GM12872 (cell line): Measurements from ENCODE around the gene MCM7.

Experiments
- TF ChIP-seq, protein P1 (sequence below): IDR thresholded peaks from 3 replicates; pipeline ENCODE4 v1.5.1; 2011; ENCODE audit warnings: low read depth, mild to moderate bottlenecking, low read length, moderate library complexity; ENCODE audit not compliant: insufficient read depth

MCM7 gene

GRCh38 chr7:100098913-100099312 lies 2.3 kb downstream of the MCM7 start:
- TF ChIP-seq, protein P1, sequence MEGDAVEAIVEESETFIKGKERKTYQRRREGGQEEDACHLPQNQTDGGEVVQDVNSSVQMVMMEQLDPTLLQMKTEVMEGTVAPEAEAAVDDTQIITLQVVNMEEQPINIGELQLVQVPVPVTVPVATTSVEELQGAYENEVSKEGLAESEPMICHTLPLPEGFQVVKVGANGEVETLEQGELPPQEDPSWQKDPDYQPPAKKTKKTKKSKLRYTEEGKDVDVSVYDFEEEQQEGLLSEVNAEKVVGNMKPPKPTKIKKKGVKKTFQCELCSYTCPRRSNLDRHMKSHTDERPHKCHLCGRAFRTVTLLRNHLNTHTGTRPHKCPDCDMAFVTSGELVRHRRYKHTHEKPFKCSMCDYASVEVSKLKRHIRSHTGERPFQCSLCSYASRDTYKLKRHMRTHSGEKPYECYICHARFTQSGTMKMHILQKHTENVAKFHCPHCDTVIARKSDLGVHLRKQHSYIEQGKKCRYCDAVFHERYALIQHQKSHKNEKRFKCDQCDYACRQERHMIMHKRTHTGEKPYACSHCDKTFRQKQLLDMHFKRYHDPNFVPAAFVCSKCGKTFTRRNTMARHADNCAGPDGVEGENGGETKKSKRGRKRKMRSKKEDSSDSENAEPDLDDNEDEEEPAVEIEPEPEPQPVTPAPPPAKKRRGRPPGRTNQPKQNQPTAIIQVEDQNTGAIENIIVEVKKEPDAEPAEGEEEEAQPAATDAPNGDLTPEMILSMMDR, result no peak

- TF ChIP-seq, protein P1, result no peak
Observed at GRCh38 chr7:100095704-100096103, 5.5 kb downstream of the MCM7 start.

- TF ChIP-seq, protein P1, result no peak
Observed at GRCh38 chr7:100095289-100095688, 5.9 kb downstream of the MCM7 start.

GRCh38 chr7:100093925-100094486 lies 7.2 kb downstream of the MCM7 start:
- TF ChIP-seq, protein P1, result no peak

DNA sequence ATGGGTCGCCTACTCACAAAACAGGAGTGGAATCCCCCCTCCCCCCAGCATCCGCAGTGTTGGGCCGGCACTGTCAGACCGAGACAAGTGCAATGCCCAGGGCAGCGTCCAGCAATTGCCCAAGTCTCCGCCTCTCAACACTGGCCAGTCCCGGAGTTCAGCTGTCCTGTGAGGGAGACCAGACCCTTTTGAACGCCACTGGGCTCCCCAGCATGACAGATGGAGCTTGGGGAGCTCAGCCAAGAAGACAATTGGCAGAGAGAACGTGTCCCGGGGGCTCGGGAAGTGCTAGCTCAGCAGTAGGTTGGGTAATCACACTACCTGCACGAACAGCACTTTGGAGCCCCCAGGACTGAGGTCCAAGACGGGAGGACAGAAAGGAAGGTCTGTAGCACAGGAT lies 7.7 kb downstream of the MCM7 start:
- TF ChIP-seq, protein P1, result no peak

DNA sequence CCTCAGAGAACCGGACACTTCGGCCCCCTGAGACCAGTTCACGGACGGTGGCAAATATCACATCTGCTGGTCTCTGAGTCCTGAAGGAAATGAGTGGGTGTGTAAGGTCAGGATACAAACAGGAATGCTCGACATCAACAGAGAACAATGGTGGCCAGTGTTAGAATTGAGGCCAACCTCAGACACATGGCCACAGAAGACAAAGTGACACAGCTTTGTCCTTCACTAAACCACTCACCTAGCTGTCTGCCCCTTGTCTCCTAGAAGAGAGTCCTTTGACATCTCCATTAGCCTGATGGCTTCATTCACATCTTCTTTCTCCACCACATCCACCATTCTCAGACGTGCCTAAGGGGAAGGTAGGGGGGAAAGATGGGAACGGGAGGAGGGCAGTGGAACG lies 8.1 kb downstream of the MCM7 start:
- TF ChIP-seq, protein P1, result no peak

DNA sequence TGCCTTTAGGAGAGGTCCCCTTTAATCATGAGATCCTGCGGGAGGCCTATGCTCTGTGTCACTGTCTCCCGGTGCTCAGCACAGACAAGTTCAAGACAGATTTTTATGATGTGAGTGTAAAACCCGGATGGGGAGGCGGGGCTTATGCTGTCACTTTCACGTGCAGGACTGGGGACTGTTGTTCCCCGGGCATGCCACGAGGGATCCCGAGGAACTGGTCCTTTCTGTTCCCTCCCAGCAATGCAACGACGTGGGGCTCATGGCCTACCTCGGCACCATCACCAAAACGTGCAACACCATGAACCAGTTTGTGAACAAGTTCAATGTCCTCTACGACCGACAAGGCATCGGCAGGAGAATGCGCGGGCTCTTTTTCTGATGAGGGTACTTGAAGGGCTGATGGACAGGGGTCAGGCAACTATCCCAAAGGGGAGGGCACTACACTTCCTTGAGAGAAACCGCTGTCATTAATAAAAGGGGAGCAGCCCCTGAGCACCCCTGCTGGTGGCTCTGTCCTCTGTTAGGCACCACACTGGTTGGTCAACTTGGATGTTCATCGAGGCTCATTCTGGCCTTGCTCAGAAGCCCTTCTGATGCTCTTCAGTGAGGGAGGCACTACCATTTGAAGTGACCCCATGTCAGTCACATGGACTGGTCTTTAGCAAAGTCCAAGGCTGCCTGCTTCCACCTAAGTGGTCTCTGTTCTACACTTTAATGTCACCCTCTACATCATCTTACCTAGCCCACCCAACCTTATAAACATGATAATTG lies 9.6 kb downstream of the MCM7 start:
- TF ChIP-seq, protein P1, result peak; percentile 31; the same call in 1 of the 3 replicates
